HG03575 (cell line): ENCODE measurements around the gene CDH6.

ENCODE experiments used
- ATAC-seq: cut with Tn5 transposase; IDR thresholded peaks from one replicate; pipeline ENCODE4 v1.9.1; 2021; ENCODE audit not compliant: unreplicated experiment, insufficient number of reproducible peaks, low FRiP score; ENCODE audit errors: extremely low read depth

The CDH6 gene

DNA sequence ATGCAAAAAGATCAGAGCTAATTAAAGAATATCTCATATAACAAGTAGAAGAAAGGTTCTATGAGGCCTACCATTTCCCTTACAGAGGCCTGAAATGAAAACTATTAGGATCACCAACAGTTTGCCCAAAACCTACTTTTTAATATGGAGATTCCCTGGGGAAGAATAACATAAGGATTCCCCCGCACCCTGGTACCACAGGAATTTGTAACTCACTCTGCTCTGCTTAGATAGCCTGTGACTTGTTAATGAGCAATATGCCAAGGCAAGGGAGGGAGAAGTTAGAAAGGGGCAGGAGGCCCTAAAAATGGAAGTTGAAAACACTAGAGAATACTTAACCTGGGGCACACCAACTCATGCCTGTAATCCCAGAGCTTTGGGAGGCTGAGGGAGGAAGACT, 107.0 kb downstream of the CDH6 start:
- no peak for ATAC-seq

GRCh38 chr5:31301833-31302232, 108.3 kb downstream of the CDH6 start:
- no peak for ATAC-seq

DNA sequence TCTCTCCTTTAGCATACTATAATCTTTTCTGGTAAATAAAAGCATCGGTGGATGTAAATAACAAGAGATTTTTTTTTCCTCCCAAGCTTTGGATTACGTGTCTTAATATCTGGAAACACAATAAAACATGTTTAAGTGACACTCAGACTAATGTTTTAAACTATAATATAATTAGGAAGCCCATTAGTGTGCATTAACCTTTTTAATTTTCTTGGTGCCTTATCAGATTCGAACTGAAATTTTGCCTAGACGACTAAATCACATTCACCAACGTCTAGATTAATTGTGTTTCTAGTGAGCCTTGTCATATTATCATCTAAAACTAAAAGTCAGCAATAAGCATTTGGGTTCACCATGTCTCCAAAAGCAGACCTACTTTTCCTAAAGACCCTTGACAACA, 110.2 kb downstream of the CDH6 start:
- no peak for ATAC-seq

GRCh38 chr5:31317665-31318064, 124.2 kb downstream of the CDH6 start:
- ATAC-seq = no peak

DNA sequence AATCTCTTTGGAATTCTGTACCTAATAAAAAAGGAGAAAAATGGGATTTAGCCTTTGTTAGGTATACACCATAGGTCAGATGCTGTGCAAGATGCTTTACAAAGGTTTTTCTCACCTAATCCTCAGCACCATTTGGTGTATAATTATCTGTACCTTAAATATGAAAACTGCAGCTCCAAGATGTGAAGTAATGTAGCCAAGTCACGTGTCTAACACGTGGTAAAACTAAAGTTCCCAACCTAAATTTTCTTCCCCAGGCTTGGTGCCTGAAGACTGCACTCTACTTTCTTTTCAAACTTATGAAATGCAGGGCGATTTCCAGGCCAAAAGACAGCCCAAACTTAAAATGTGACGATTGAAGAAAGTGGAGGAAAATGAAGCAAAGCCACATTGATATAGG, 125.8 kb downstream of the CDH6 start:
- no peak for ATAC-seq

DNA sequence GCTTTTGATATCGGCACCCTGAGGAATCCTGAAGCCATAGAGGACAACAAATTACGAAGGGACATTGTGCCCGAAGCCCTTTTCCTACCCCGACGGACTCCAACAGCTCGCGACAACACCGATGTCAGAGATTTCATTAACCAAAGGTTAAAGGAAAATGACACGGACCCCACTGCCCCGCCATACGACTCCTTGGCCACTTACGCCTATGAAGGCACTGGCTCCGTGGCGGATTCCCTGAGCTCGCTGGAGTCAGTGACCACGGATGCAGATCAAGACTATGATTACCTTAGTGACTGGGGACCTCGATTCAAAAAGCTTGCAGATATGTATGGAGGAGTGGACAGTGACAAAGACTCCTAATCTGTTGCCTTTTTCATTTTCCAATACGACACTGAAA, 129.5 kb downstream of the CDH6 start:
- no peak for ATAC-seq

DNA sequence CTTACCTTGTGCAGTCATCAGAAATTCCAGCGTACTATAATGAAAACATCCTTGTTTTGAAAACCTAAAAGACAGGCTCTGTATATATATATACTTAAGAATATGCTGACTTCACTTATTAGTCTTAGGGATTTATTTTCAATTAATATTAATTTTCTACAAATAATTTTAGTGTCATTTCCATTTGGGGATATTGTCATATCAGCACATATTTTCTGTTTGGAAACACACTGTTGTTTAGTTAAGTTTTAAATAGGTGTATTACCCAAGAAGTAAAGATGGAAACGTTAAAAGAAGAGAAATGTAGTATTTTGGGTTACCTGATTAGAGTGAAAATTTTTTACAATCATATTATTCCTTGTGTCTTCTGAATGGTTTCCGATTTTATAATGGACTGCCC, 131.4 kb downstream of the CDH6 start:
- no peak for ATAC-seq

GRCh38 chr5:31328040-31328733, 134.7 kb downstream of the CDH6 start:
- no peak for ATAC-seq

DNA sequence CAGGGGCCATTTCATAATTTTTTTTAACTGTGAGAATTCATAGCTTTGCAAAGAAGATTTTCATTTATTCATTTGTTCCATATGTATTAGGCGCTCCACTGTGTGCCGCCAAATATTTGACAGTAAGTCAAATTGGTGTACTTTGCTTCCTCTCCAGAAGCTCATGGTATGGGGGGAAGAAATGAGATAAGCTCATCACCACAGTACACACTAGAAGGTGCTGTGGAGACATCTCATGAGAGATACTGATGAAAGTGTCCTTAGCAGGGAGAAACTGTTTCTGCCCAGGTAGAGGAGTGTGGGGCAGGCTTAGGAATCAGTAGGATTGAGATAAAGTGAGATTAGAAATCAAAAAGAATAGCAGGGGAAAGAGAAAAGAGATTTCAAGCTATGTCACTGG, 136.2 kb downstream of the CDH6 start:
- ATAC-seq = no peak

- ATAC-seq = no peak
Measured at GRCh38 chr5:31332160-31332559, 138.7 kb downstream of the CDH6 start.

DNA sequence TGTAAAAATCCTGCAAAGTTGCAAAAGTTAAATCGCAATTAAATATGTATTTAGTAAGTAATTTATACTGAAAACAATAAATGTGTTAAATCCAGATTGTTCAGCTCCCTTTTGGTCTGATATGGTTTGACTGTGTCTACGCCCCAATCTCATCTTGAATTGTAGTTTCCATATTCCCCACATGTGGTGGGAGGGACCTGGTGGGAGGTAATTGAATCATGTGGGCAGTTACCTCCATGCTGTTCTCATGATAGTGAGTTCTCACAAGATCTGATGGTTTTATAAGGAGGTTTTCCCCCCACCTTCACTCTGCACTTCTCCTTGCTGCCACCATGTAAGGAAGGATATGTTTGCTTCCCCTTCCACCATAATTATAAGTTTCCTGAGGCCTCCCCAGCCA, 140.0 kb downstream of the CDH6 start:
- no peak for ATAC-seq

DNA sequence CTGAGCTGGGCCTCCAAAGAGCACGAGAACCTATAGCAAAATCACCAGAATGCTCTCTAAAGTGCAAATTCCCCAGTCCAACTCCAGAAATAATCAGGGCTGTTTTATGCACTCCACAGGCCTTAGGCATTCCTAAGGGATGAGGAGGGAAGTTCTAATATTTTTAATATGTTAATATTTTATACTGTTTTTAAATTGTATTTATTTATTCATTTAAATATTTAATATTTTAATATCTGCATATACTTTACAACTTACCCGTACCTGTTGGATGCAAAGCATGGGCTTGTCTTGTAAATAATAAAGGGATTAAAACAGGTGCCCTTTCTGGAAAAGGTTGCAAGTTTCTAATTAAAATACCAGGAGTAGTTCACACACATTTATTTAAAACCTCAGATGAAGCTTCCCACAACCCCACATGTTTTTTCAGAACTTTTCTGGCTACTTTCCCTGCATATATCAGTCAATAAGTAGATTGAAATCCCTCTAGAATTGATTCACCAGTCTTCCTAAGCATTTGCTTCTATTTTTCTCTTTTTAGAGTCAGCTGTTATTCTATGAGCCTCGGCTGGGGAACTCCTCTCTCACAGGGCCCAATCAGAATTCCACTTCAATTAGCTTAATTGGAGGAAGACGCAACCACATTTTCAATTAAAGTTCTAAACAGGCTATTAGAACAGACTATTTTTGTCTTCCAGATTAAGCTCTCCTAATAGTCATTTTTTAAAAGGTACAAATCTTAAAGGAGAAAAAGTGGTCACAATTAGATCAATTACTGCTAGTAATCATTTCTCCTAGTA, 140.8 kb downstream of the CDH6 start:
- ATAC-seq = no peak

DNA sequence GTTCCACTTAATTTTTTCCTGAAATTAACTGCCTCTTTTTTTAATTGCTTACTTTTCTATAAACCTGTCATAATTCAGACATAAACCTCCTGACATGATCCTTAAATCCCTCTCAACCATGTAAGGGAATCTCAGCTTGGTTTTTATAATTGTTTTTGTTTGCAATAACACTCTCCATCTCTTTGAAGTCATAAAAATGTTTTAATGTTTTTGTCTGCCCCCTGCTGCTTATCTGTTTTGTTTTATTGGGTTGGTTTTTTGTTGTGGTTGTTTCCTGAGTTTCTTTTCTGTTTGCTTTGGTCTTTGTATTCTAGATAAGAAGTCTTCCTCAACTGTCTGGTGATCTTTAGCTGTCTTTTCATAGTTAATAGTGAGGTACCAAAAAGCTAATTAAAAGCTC, 142.0 kb downstream of the CDH6 start:
- ATAC-seq = no peak

DNA sequence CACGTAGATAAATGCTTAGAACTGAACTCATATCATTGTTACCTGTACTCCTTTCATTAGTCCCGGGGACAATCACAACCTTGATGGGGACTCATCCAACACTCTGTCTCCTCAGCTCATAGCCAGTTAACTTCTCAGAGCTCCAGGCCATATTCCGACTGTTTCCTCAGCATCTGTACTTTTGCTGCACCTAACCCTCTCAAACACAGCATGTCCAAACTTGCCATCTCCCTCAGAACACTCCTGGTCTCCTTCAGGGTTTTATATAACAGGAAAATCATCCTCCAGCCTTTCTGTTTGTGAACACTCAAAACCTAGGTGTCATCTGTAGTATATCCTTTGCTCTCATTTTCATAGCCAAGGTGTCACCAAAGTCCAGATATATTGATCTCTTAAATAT, 150.5 kb downstream of the CDH6 start:
- no peak for ATAC-seq

DNA sequence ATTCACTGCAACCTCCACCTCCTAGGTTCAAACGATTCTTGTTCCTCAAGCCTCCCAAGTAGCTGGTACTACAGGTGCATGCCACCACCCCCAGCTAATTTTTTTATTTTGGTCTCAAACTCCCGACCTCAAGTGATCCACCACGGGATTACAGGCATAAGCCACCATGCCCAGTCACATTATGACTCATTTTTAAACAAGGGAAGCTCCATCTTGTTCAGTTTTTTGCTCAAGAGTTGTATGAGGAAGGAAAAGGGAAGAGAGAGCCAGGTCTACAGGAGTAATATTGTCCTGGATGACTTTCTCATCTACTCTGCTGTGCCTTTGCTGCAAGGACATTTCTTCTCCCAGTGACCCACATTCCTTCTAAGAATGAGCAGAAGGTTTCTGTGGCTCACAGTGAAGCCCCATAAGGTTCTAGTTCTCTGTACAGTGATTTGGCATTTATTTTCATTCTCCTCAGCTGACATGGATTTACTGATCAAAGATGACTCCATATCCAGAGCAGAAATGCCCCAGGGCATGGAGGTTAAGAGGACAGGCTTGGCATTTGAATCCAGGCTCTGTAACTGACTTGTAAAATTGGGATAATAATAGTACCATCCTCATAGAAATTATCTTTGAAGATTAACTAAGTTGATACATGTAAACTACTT, 153.5 kb downstream of the CDH6 start:
- ATAC-seq = no peak

DNA sequence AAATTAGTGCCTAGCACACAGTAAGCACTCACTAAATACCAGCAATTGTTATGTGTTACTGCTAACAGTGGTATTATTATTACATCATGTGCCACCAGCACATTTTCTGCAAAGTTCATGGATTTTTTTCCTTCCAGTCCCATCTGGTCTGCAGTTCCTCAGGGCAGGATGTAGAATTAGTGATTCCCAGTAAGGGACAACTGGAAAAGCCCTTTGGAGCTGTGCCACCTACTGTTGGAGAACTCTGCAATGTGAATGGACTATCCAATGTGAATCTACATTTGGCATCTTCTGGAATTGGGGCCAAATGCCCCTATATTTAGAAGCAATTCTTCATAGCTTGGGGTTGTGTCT, 154.0 kb downstream of the CDH6 start:
- ATAC-seq = no peak

- ATAC-seq = no peak
Measured at GRCh38 chr5:31350395-31350794, 156.9 kb downstream of the CDH6 start.

DNA sequence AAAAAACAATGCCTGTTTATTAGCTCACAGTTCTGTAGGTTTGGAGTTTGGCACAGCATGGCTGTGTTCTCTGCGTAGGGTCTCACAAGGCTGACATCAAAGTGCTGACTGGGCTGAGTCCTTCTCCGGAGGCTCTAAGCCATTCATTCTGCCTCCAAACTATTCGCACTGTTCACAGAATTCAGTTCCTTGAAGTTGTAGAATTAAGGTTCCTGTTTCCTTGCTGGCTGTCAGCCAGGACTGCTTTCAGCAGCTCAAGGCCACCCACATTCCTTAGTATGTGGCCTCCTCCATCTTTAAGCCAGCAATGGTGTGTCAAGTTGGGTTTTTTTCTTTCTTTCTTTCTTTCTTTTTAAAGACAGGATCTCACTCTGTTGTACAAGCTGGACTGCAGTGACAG, 161.9 kb downstream of the CDH6 start:
- ATAC-seq = no peak

DNA sequence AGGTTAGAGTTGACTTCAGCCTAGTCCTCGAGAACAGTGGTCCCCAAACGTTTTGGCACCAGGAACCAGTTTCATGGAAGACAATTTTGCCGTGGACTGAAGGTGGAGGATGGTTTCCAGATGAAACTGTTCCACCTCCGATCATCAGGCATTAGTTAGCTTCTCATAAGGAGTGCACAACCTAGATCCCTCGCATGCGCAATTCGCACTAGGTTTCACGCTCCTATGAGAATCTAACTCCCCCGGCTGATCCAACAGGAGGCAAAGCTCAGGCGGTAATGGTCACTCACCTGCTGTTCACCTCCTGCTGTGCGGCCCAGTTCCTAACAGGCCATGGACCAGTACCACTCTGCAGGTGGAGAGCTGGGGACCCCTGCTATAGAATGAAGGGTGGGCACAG, 163.6 kb downstream of the CDH6 start:
- no peak for ATAC-seq

- ATAC-seq = no peak
Measured at GRCh38 chr5:31359839-31360238, 166.4 kb downstream of the CDH6 start.
